Prostate gland (tissue), 2 donors: ENCODE results near the gene NABP1. TPM values are rescaled to one million over a fixed set of nuclear protein-coding genes. Genes with fewer than 3 reads are reported as not detected.
A peak's percentile ranks its signal among the peaks of the same experiment; 100 is the strongest.
"Not testable (repeated sequence)": the region's sequence is repeated elsewhere in the genome, so short reads cannot be mapped to it uniquely, and the experiment has no call there.

Experiments
- DNase-seq: peaks from one replicate; pipeline ENCODE4 v3.0.0-alpha.2; 2019; ENCODE audit warnings: low spot score
- H3K27ac ChIP-seq, 2 donors: fragments of 200-600 bp; sonication (generic); 2 replicates each; pipeline ENCODE4 v1.5.1; 2017 to 2019
- H3K27me3 ChIP-seq: fragments of 200-600 bp; sonication (generic); replicated peaks from 2 replicates; pipeline ENCODE4 v1.5.1; 2019; ENCODE audit not compliant: insufficient read depth
- H3K36me3 ChIP-seq, 2 donors: fragments of 200-600 bp; sonication (generic); 1 replicate in 1 of 2; 2 replicates in 1 of 2; pipeline versions ENCODE4 v1.5.1 to v1.8.1; 2017 to 2019
- H3K4me1 ChIP-seq: fragments of 200-600 bp; sonication (generic); replicated peaks from 2 replicates; pipeline ENCODE4 v1.5.1; 2019
- H3K4me3 ChIP-seq, 2 donors: fragments of 200-600 bp; sonication (generic); 2 replicates each; pipeline ENCODE4 v1.5.1; 2017 to 2019
- H3K9me3 ChIP-seq: fragments of 200-600 bp; sonication (generic); 2 replicates; pipeline ENCODE4 v1.5.1; 2017
- CTCF ChIP-seq, 4 experiments: fragments of 200-600 bp in 2 of 4; fragments of 450-650 bp in 2 of 4; sonication (generic) in 2 of 4; IDR thresholded peaks; 1 replicate in 3 of 4; 2 replicates in 1 of 4; pipeline ENCODE4 v1.5.1; 2016 to 2019; ENCODE audit warnings: antibody characterized with exemption in 4 of 4, mild to moderate bottlenecking in 2 of 4, moderate library complexity in 2 of 4
- POLR2A ChIP-seq: fragments of 450-650 bp; IDR thresholded peaks from one replicate; pipeline ENCODE4 v1.6.1; 2016; ENCODE audit warnings: antibody characterized with exemption, mild to moderate bottlenecking
- POLR2AphosphoS5 ChIP-seq: sonication (generic); formaldehyde crosslinking; IDR thresholded peaks from one replicate; pipeline ENCODE4 v1.6.1; 2017; ENCODE audit warnings: antibody characterized with exemption
- whole genome bisulfite sequencing: methylation state at CpG from one replicate; pipeline ENCODE4 v1.1.5; 2018; 5-methylcytosine and 5-hydroxymethylcytosine counted together
- intact Hi-C: fragments of 100-400 bp; cut with DNase I; formaldehyde crosslinking; loops from one replicate; pipeline ENCODE4 v1.14.2; 2022
- total RNA-seq, 2 donors: library from RNA; depleted of rRNA; stranded (reverse); fragments of >200 nt; gene quantifications; one replicate each; pipeline ENCODE4 v1.1.0, GENCODE V29; 2016

NABP1 gene
- total RNA-seq, 2 donors from 2014 or later: 3.8 to 28.3 TPM

GRCh38 chr2:191642541-191642940 is 35.4 kb upstream of the NABP1 start:
- H3K27ac ChIP-seq: no peak overlapping the region
- H3K9me3 ChIP-seq: no peaks in the 10 kb centered on the region
- TF ChIP-seq POLR2AphosphoS5 (no peak), CTCF (IDR thresholded peaks at IDR 0.05) (no peak), POLR2A (no peak)
- no peaks in the 10 kb centered on the region for H3K4me1 ChIP-seq
- no peak for DNase-seq
- no peaks in the 10 kb centered on the region for H3K27me3 ChIP-seq
- WGBS: 73% methylated on average over 2 of the region's 2 CpGs
- no peaks in the 10 kb centered on the region for H3K36me3 ChIP-seq
- intact Hi-C loops: no loop called here
- no peak overlapping the region for H3K4me3 ChIP-seq

GRCh38 chr2:191643429-191643828 is 34.5 kb upstream of the NABP1 start:
- Histone ChIP-seq H3K27me3 (no peaks in the 10 kb centered on the region), H3K36me3 (no peaks in the 10 kb centered on the region), H3K4me1 (no peaks in the 10 kb centered on the region), H3K27ac (no peak overlapping the region), H3K4me3 (no peak overlapping the region), H3K9me3 (no peaks in the 10 kb centered on the region)
- no peak for TF ChIP-seq CTCF (IDR thresholded peaks at IDR 0.05)
- TF ChIP-seq POLR2A: no peak
- no peak for TF ChIP-seq POLR2AphosphoS5
- peak; percentile 31 for DNase-seq
- 42% methylated on average over 5 of the region's 5 CpGs for WGBS
- intact Hi-C loops: no loop called here

- H3K4me3 ChIP-seq, H3K4me1 ChIP-seq, H3K27ac ChIP-seq, H3K27me3 ChIP-seq, H3K9me3 ChIP-seq, H3K36me3 ChIP-seq, DNase-seq, intact Hi-C loops: not testable (repeated sequence)
- WGBS: 70% methylated on average over 4 of the region's 4 CpGs
Observed at GRCh38 chr2:191644613-191645012, 33.3 kb upstream of the NABP1 start.

- Histone ChIP-seq H3K27ac (no peak overlapping the region), H3K4me3 (no peak overlapping the region), H3K9me3 (no peaks in the 10 kb centered on the region), H3K27me3 (no peaks in the 10 kb centered on the region), H3K36me3 (no peaks in the 10 kb centered on the region), H3K4me1 (no peaks in the 10 kb centered on the region)
- 95% methylated on average over 1 of the region's 1 CpG for WGBS
- DNase-seq: no peak
- TF ChIP-seq POLR2AphosphoS5: no peak
- TF ChIP-seq CTCF (IDR thresholded peaks at IDR 0.05): no peak
- no peak for TF ChIP-seq POLR2A
- intact Hi-C loops: no loop called here
Observed at GRCh38 chr2:191645032-191645431, 32.9 kb upstream of the NABP1 start.

GRCh38 chr2:191645434-191646162 is 32.3 kb upstream of the NABP1 start:
- no peak overlapping the region for H3K4me3 ChIP-seq
- no peaks in the 10 kb centered on the region for H3K4me1 ChIP-seq
- H3K9me3 ChIP-seq: no peaks in the 10 kb centered on the region
- TF ChIP-seq POLR2AphosphoS5 (no peak), CTCF (IDR thresholded peaks at IDR 0.05) (no peak), POLR2A (no peak)
- no peak overlapping the region for H3K27ac ChIP-seq
- intact Hi-C loops: no loop called here
- H3K36me3 ChIP-seq: no peaks in the 10 kb centered on the region
- DNase-seq: no peak
- 35% methylated on average over 2 of the region's 2 CpGs for WGBS
- H3K27me3 ChIP-seq: no peaks in the 10 kb centered on the region
